Measurements from ENCODE around the gene SYCE3.
"Not testable (repeated sequence)": the region's sequence is repeated elsewhere in the genome, so short reads cannot be mapped to it uniquely, and the experiment has no call there.

SYCE3 gene

GRCh38 chr22:50547263-50547985 is 15.3 kb downstream of the SYCE3 start:
- DNase-seq, result no peak

- no peak for DNase-seq
Observed at GRCh38 chr22:50546326-50547262, 16.1 kb downstream of the SYCE3 start.

- DNase-seq, result peak in 1 of 2 experiments; percentile 31
Observed at GRCh38 chr22:50545522-50546325, 17.0 kb downstream of the SYCE3 start, which contains the start of gene KLHDC7B. Gene KLHDC7B, plus strand, starts transcription at chr22:50545899. Its CDS starts 345 bp downstream, at chr22:50546244.

GRCh38 chr22:50544746-50545253 is 17.9 kb downstream of the SYCE3 start:
- no peak for DNase-seq

GRCh38 chr22:50544078-50544745 is 18.5 kb downstream of the SYCE3 start:
- no peak for DNase-seq

GRCh38 chr22:50542416-50542927 is 20.2 kb downstream of the SYCE3 start:
- DNase-seq, result no peak

GRCh38 chr22:50541667-50542026 is 21.1 kb downstream of the SYCE3 start:
- not testable (repeated sequence) for DNase-seq

GRCh38 chr22:50540381-50540780 is 22.3 kb downstream of the SYCE3 start:
- no peak for DNase-seq

GRCh38 chr22:50537765-50538164 is 25.0 kb downstream of the SYCE3 start:
- DNase-seq, result no peak

GRCh38 chr22:50536226-50536625 is 26.5 kb downstream of the SYCE3 start:
- no peak for DNase-seq

- no peak for DNase-seq
Observed at GRCh38 chr22:50535113-50535512, 27.6 kb downstream of the SYCE3 start.

- DNase-seq, result not testable (repeated sequence)
Observed at GRCh38 chr22:50533856-50534711, 28.6 kb downstream of the SYCE3 start.

- DNase-seq, result no peak
Observed at GRCh38 chr22:50532824-50533796, 29.6 kb downstream of the SYCE3 start.

GRCh38 chr22:50531962-50532674 is 30.6 kb downstream of the SYCE3 start:
- no peak for DNase-seq

GRCh38 chr22:50531546-50531961 is 31.2 kb downstream of the SYCE3 start:
- DNase-seq, result peak in 1 of 2 experiments; percentile 35

GRCh38 chr22:50530877-50531545 is 31.7 kb downstream of the SYCE3 start:
- DNase-seq, result peak; percentile 59 to 74

- DNase-seq, result no peak
Observed at GRCh38 chr22:50530580-50530876, 32.2 kb downstream of the SYCE3 start.

- peak in 1 of 2 experiments; percentile 43 for DNase-seq
Observed at GRCh38 chr22:50529897-50530579, 32.7 kb downstream of the SYCE3 start, which contains the start of gene TYMP. Gene TYMP, minus strand, starts transcription at chr22:50530012. Its CDS starts 303 bp downstream, at chr22:50529709.
